ENCODE data around the gene DVL1. TPM values are rescaled to one million over a fixed set of nuclear protein-coding genes. Genes with fewer than 3 reads are reported as not detected.

Gene DVL1
- total and polyA plus RNA-seq, 2 of the 13 experiments (the other 11 are each of a cell fraction or from before 2014, with no cell fraction given): 30.8 to 60.4 TPM

DNA sequence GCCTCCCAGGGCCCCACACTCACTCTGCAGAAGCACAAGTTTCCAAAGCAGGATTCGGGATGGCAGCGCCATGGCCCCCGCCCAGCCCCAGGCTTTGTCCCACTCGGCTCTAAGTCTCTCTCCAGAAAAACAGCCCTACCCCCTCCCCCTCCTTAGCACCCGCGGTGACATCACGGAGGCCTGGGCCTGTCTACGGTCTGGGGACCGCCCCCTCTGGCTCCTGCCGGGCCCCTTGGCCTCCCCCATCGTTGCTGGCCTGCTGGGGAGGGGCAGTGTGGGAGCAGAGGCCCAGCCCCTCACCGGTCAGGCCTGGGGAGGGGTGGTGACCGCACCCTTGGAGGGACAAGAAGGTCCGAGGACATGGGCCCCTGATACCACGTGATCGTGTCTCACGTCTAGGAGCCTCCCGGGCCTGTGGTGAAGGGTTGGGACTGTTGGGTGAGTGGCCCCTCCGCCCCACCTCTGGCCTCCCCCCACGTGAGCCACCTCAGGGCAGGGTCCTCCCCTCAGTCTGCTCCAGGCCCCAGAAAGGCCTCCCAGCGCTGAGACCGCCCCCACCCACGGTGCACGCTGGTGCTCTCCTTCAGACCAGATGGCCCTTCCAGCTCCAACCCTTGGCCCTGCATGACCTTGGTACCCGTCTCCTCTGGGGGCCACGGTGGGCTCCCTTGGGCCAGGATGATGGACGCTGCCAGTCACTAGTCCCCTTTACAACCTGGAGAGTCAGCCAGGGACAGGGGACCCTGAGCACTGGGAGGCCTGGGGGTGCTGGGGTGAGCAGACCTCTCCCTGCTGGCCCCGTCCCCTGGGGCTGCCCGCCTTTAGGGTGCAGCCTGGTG is 9.4 kb upstream of the DVL1 start, which contains the start of gene MXRA8 (continued):
- TF ChIP-seq ETV6 (CRISPR knock-in tag; conservative IDR thresholded peaks at IDR 0.05) (no peak), ZNF264 (CRISPR knock-in tag; IDR thresholded peaks at IDR 0.05) (no peak), ZNF737 (CRISPR knock-in tag; IDR thresholded peaks at IDR 0.05; ENCODE audit: borderline replicate concordance) (no peak), PCBP2 (optimal IDR thresholded peaks at IDR 0.05; ENCODE audit: low read depth, low read length, poor library complexity, severe bottlenecking) (no peak), TEAD3 (CRISPR knock-in tag; optimal IDR thresholded peaks at IDR 0.05; ENCODE audit: borderline replicate concordance) (no peak), ERF (CRISPR knock-in tag; IDR thresholded peaks at IDR 0.05) (no peak), KDM6A (CRISPR knock-in tag; IDR thresholded peaks at IDR 0.05; ENCODE audit: low read depth) (peak; percentile 53; the same call in 1 of the 2 replicates), HHEX (CRISPR knock-in tag; IDR thresholded peaks at IDR 0.05) (no peak), TMF1 (CRISPR knock-in tag; IDR thresholded peaks at IDR 0.05; ENCODE audit: low read depth) (no peak), LBX2 (CRISPR knock-in tag; IDR thresholded peaks at IDR 0.05; ENCODE audit: borderline replicate concordance) (no peak), ZNF263 (CRISPR knock-in tag; IDR thresholded peaks at IDR 0.05) (0 out of 2 replicates have a peak, but pooled peaks have one; percentile 20), CBX2 (IDR thresholded peaks at IDR 0.05; ENCODE audit: low read depth, low read length) (no peak), CBX2 (CRISPR knock-in tag; IDR thresholded peaks at IDR 0.05; ENCODE audit: low read depth) (no peak), GABPB1 (CRISPR knock-in tag; IDR thresholded peaks at IDR 0.05) (peak; percentile 72; the same call in 1 of the 2 replicates), TCF12 (IDR thresholded peaks at IDR 0.05) (no peak), TCF12 (CRISPR knock-in tag; IDR thresholded peaks at IDR 0.05) (0 out of 2 replicates have a peak, but pooled peaks have one; percentile 58), POLR2G (IDR thresholded peaks at IDR 0.05; ENCODE audit: low read depth, low read length) (peak; percentile 23; the same call in 1 of the 2 replicates), MZF1 (CRISPR knock-in tag; IDR thresholded peaks at IDR 0.05; ENCODE audit: borderline replicate concordance) (0 out of 2 replicates have a peak, but pooled peaks have one; percentile 17)
- TF ChIP-seq, protein P1, sequence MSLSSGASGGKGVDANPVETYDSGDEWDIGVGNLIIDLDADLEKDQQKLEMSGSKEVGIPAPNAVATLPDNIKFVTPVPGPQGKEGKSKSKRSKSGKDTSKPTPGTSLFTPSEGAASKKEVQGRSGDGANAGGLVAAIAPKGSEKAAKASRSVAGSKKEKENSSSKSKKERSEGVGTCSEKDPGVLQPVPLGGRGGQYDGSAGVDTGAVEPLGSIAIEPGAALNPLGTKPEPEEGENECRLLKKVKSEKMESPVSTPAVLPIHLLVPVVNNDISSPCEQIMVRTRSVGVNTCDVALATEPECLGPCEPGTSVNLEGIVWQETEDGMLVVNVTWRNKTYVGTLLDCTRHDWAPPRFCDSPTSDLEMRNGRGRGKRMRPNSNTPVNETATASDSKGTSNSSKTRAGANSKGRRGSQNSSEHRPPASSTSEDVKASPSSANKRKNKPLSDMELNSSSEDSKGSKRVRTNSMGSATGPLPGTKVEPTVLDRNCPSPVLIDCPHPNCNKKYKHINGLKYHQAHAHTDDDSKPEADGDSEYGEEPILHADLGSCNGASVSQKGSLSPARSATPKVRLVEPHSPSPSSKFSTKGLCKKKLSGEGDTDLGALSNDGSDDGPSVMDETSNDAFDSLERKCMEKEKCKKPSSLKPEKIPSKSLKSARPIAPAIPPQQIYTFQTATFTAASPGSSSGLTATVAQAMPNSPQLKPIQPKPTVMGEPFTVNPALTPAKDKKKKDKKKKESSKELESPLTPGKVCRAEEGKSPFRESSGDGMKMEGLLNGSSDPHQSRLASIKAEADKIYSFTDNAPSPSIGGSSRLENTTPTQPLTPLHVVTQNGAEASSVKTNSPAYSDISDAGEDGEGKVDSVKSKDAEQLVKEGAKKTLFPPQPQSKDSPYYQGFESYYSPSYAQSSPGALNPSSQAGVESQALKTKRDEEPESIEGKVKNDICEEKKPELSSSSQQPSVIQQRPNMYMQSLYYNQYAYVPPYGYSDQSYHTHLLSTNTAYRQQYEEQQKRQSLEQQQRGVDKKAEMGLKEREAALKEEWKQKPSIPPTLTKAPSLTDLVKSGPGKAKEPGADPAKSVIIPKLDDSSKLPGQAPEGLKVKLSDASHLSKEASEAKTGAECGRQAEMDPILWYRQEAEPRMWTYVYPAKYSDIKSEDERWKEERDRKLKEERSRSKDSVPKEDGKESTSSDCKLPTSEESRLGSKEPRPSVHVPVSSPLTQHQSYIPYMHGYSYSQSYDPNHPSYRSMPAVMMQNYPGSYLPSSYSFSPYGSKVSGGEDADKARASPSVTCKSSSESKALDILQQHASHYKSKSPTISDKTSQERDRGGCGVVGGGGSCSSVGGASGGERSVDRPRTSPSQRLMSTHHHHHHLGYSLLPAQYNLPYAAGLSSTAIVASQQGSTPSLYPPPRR (CRISPR knock-in tag; IDR thresholded peaks at IDR 0.05; ENCODE audit: borderline replicate concordance): 0 out of 2 replicates have a peak, but pooled peaks have one; percentile 43
- TF ChIP-seq, protein P2, sequence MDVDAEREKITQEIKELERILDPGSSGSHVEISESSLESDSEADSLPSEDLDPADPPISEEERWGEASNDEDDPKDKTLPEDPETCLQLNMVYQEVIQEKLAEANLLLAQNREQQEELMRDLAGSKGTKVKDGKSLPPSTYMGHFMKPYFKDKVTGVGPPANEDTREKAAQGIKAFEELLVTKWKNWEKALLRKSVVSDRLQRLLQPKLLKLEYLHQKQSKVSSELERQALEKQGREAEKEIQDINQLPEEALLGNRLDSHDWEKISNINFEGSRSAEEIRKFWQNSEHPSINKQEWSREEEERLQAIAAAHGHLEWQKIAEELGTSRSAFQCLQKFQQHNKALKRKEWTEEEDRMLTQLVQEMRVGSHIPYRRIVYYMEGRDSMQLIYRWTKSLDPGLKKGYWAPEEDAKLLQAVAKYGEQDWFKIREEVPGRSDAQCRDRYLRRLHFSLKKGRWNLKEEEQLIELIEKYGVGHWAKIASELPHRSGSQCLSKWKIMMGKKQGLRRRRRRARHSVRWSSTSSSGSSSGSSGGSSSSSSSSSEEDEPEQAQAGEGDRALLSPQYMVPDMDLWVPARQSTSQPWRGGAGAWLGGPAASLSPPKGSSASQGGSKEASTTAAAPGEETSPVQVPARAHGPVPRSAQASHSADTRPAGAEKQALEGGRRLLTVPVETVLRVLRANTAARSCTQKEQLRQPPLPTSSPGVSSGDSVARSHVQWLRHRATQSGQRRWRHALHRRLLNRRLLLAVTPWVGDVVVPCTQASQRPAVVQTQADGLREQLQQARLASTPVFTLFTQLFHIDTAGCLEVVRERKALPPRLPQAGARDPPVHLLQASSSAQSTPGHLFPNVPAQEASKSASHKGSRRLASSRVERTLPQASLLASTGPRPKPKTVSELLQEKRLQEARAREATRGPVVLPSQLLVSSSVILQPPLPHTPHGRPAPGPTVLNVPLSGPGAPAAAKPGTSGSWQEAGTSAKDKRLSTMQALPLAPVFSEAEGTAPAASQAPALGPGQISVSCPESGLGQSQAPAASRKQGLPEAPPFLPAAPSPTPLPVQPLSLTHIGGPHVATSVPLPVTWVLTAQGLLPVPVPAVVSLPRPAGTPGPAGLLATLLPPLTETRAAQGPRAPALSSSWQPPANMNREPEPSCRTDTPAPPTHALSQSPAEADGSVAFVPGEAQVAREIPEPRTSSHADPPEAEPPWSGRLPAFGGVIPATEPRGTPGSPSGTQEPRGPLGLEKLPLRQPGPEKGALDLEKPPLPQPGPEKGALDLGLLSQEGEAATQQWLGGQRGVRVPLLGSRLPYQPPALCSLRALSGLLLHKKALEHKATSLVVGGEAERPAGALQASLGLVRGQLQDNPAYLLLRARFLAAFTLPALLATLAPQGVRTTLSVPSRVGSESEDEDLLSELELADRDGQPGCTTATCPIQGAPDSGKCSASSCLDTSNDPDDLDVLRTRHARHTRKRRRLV (CRISPR knock-in tag; IDR thresholded peaks at IDR 0.05): 0 out of 2 replicates have a peak, but pooled peaks have one; percentile 31

Data from HepG2 (cell line).